ENCODE results near the gene SYNGR1.

- TF ChIP-seq CTCF (conservative IDR thresholded peaks at IDR 0.05; ENCODE audit: low read depth, low read length) (no peak), EZH2phosphoT487 (IDR thresholded peaks at IDR 0.05; ENCODE audit: borderline replicate concordance, low read length) (no peak), EZH2 (IDR thresholded peaks at IDR 0.05; ENCODE audit: low read length, unreplicated experiment) (no peak)
Observed at GRCh38 chr22:39361496-39361895, 11.7 kb downstream of the SYNGR1 start.

All from PC-3 (cell line).